HCT116 (cell line): Measurements from ENCODE around the gene P2RX7. TPM values are rescaled to one million over a fixed set of nuclear protein-coding genes. Genes with fewer than 3 reads are reported as not detected.
A peak's percentile ranks its signal among the peaks of the same experiment; 100 is the strongest.

Source experiments
- ATAC-seq: fragments of 200-7000 bp; cut with Tn5 transposase; 2 replicates; pipeline ENCODE4 v1.9.1; 2020; ENCODE audit warnings: mild to moderate bottlenecking, moderate library complexity
- BruUV-seq: library from RNA; stranded (reverse); fragments of 400-500 nt; replicated peaks from 2 replicates; lab custom pipeline; 2021; lab: Mats Ljungman, UMichigan
- CTCF ChIA-PET: fragments of 300-600 bp; sonication (Branson Sonifier 250); formaldehyde crosslinking; loops from one replicate; lab custom pipeline; 2021; ENCODE audit warnings: antibody characterized with exemption; lab: Charles Lee
- POLR2A ChIA-PET: fragments of 300-600, 350-600 bp; sonication (Branson Sonifier 250); formaldehyde crosslinking; loops from one replicate; lab custom pipeline; 2021; ENCODE audit warnings: antibody characterized with exemption; lab: Charles Lee
- RAD21 ChIA-PET, 2 experiments: fragments of 300-600 bp; sonication (Branson Sonifier 250); formaldehyde crosslinking; loops; one replicate each; lab custom pipeline; 2023; ENCODE audit warnings: low total read pairs in 2 of 2; ENCODE audit not compliant: uncharacterized antibody in 2 of 2, unreplicated experiment in 2 of 2, low non-redundant PET in 1 of 2; lab: Charles Lee
- DNase-seq: peaks from one replicate; pipeline ENCODE4 v3.0.0-alpha.2; 2010; ENCODE audit warnings: low read depth, low spot score
- H2AFZ ChIP-seq: fragments of 200-600 bp; shearing (Covaris generic), sonication (generic); 2 replicates; pipeline ENCODE4 v1.6.1; 2017; ENCODE audit warnings: low read depth, mixed run types, mixed read lengths, antibody characterized with exemption, low read length; ENCODE audit not compliant: poor library complexity, severe bottlenecking
- H3K27ac ChIP-seq: 2 replicates; pipeline ENCODE4 v1.5.1; 2012; ENCODE audit warnings: low read depth, low read length
- H3K27me3 ChIP-seq: fragments of 200-600 bp; sonication (generic); 2 replicates; pipeline ENCODE4 v1.6.1; 2016; ENCODE audit warnings: mixed run types, low read length, mixed read lengths; ENCODE audit not compliant: insufficient read depth
- H3K36me3 ChIP-seq, 2 experiments: fragments of 200-500 bp in 1 of 2; fragments of 200-600 bp in 1 of 2; sonication (Bioruptor generic) in 1 of 2; sonication (generic) in 1 of 2; 2 replicates each; pipeline versions ENCODE4 v1.5.1 to v1.6.1; 2014 to 2016; ENCODE audit warnings: low read length in 2 of 2, inconsistent platforms in 1 of 2, mixed read lengths in 1 of 2, mixed run types in 1 of 2; ENCODE audit not compliant: insufficient read depth in 2 of 2, control insufficient read depth in 1 of 2
- H3K4me1 ChIP-seq, 2 experiments: fragments of 200-600 bp in 1 of 2; sonication (generic) in 1 of 2; 2 replicates each; pipeline versions ENCODE4 v1.5.1 to v1.6.1; 2012 to 2017; ENCODE audit warnings: low read length in 2 of 2, inconsistent platforms in 1 of 2, mild to moderate bottlenecking in 1 of 2, mixed read lengths in 1 of 2, mixed run types in 1 of 2, moderate library complexity in 1 of 2; ENCODE audit not compliant: insufficient read depth in 2 of 2, control insufficient read depth in 1 of 2
- H3K4me2 ChIP-seq: fragments of 200-600 bp; sonication (generic); 2 replicates; pipeline ENCODE4 v1.6.1; 2017; ENCODE audit warnings: mixed run types, low read length, mixed read lengths
- H3K4me3 ChIP-seq, 2 experiments: fragments of 200-600 bp in 1 of 2; sonication (generic) in 1 of 2; replicated peaks in 1 of 2; 2 replicates each; pipeline ENCODE4 v1.5.1; 2011 to 2016; ENCODE audit warnings: low read length in 2 of 2, control low read depth in 1 of 2, low read depth in 1 of 2, mild to moderate bottlenecking in 1 of 2, mixed read lengths in 1 of 2, mixed run types in 1 of 2
- H3K79me2 ChIP-seq: fragments of 200-600 bp; sonication (generic); 2 replicates; pipeline ENCODE4 v1.6.1; 2017; ENCODE audit warnings: mild to moderate bottlenecking, mixed run types, low read length, moderate library complexity, mixed read lengths; ENCODE audit not compliant: insufficient read depth
- H3K9ac ChIP-seq: fragments of 200-600 bp; sonication (generic); 2 replicates; pipeline ENCODE4 v1.6.1; 2016; ENCODE audit warnings: low read length, mixed read lengths
- H3K9me2 ChIP-seq: fragments of 200-600 bp; sonication (generic), shearing (Covaris generic); 2 replicates; pipeline ENCODE4 v1.6.1; 2017; ENCODE audit warnings: mixed run types, mild to moderate bottlenecking, moderate library complexity; ENCODE audit not compliant: insufficient read depth
- H3K9me3 ChIP-seq, 2 experiments: fragments of 200-500 bp in 1 of 2; fragments of 200-600 bp in 1 of 2; sonication (Bioruptor generic) in 1 of 2; sonication (generic) in 1 of 2; 2 replicates each; pipeline ENCODE4 v1.6.1; 2014 to 2017; ENCODE audit warnings: low read length in 2 of 2, mixed read lengths in 2 of 2, inconsistent platforms in 1 of 2, low read depth in 1 of 2, mild to moderate bottlenecking in 1 of 2, mixed run types in 1 of 2, moderate library complexity in 1 of 2; ENCODE audit not compliant: control insufficient read depth in 1 of 2, insufficient read depth in 1 of 2
- H4K20me1 ChIP-seq: fragments of 200-600 bp; sonication (generic), shearing (Covaris generic); 2 replicates; pipeline ENCODE4 v1.6.1; 2017; ENCODE audit warnings: mixed run types, mild to moderate bottlenecking, moderate library complexity; ENCODE audit not compliant: insufficient read depth
- CBX3 ChIP-seq: IDR thresholded peaks from 2 replicates; pipeline ENCODE4 v1.6.1; 2012; ENCODE audit warnings: low read depth
- CEBPB ChIP-seq: IDR thresholded peaks from 2 replicates; pipeline ENCODE4 v1.6.1; 2012; ENCODE audit warnings: low read depth
- EGR1 ChIP-seq: IDR thresholded peaks from 2 replicates; pipeline ENCODE4 v1.6.1; 2012; ENCODE audit warnings: low read depth
- EZH2 ChIP-seq: fragments of 200-600 bp; sonication (generic); IDR thresholded peaks from 2 replicates; pipeline ENCODE4 v1.6.1; 2017; ENCODE audit warnings: antibody characterized with exemption, mixed run types
- EZH2phosphoT487 ChIP-seq: fragments of 200-600 bp; IDR thresholded peaks from 2 replicates; pipeline ENCODE4 v1.6.1; 2018; ENCODE audit warnings: antibody characterized with exemption, borderline replicate concordance
- FOSL1 ChIP-seq: IDR thresholded peaks from 2 replicates; pipeline ENCODE4 v1.6.1; 2012; ENCODE audit warnings: low read depth
- JUND ChIP-seq: IDR thresholded peaks from 2 replicates; pipeline ENCODE4 v1.6.1; 2012
- POLR2A ChIP-seq: IDR thresholded peaks from 2 replicates; pipeline ENCODE4 v1.7.0; 2011; ENCODE audit warnings: borderline replicate concordance; ENCODE audit not compliant: insufficient read depth, insufficient read length; ENCODE audit errors: extremely low read depth
- POLR2AphosphoS5 ChIP-seq: IDR thresholded peaks from 2 replicates; pipeline ENCODE4 v1.6.1; 2011; ENCODE audit warnings: mild to moderate bottlenecking, low read depth, low read length, moderate library complexity
- SIN3A ChIP-seq: IDR thresholded peaks from 2 replicates; pipeline ENCODE4 v1.6.1; 2012; ENCODE audit warnings: low read depth
- SP1 ChIP-seq: IDR thresholded peaks from 2 replicates; pipeline ENCODE4 v1.6.1; 2012; ENCODE audit warnings: low read depth
- intact Hi-C: fragments of 100-400 bp; cut with micrococcal nuclease; formaldehyde crosslinking; loops from 2 replicates; pipeline ENCODE4 v1.10.0; 2022
- total RNA-seq: library from RNA; stranded (reverse); gene quantifications from one replicate; pipeline ENCODE4 v1.2.1, GENCODE V29; 2021; ENCODE audit not compliant: unreplicated experiment
- TF ChIP-seq, protein P1 (sequence below), 3 experiments: fragments of 200-600 bp in 1 of 3; sonication (generic) in 1 of 3; IDR thresholded peaks in 2 of 3; conservative IDR thresholded peaks in 1 of 3; 2 replicates each; pipeline ENCODE4 v1.5.1; 2012 to 2017; ENCODE audit warnings: low read depth in 2 of 3, low read length in 2 of 3, antibody characterized with exemption in 1 of 3, borderline replicate concordance in 1 of 3, control low read depth in 1 of 3, mild to moderate bottlenecking in 1 of 3, mixed read lengths in 1 of 3, mixed run types in 1 of 3, moderate library complexity in 1 of 3; ENCODE audit not compliant: insufficient read depth in 1 of 3
- TF ChIP-seq, protein P2 (sequence below): IDR thresholded peaks from 2 replicates; pipeline ENCODE4 v1.6.1; 2012
- TF ChIP-seq, protein P3 (sequence below): IDR thresholded peaks from 2 replicates; pipeline ENCODE4 v1.6.1; 2011; ENCODE audit warnings: mild to moderate bottlenecking, low read length, moderate library complexity; ENCODE audit not compliant: insufficient replicate concordance; ENCODE audit errors: extremely low read depth

P2RX7 gene
- total RNA-seq, 1 experiment from 2014 or later, result 1.5 TPM

DNA sequence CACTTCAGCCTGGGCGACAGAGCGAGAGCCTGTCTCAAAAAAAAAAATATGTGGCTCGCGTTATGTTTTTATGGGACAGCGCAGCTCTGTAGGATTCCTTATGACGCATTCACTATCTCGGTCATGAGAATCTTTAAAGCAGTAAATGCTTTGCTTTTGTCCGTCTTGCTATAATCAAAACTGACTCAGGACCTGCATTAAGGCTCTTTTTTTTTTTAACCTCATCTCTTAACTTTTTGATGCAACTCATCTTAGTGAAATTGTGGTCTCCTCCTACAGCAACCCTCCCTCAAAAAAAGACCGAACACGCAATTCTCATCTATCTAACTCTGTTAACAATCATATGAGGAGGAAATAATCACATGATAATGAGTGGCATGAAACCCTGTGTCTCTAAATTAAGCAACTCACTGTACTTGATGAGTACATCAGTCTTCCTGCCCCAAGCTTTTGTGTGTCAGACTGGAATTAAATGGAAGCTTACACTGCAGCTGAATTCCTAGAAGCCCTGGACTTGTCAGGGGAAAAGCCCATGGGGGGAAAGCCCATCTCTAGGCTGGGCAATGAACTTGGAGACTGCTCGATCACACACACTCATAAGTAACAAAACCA, 81.6 kb downstream of the P2RX7 start (continued):
- TF ChIP-seq, protein P1, sequence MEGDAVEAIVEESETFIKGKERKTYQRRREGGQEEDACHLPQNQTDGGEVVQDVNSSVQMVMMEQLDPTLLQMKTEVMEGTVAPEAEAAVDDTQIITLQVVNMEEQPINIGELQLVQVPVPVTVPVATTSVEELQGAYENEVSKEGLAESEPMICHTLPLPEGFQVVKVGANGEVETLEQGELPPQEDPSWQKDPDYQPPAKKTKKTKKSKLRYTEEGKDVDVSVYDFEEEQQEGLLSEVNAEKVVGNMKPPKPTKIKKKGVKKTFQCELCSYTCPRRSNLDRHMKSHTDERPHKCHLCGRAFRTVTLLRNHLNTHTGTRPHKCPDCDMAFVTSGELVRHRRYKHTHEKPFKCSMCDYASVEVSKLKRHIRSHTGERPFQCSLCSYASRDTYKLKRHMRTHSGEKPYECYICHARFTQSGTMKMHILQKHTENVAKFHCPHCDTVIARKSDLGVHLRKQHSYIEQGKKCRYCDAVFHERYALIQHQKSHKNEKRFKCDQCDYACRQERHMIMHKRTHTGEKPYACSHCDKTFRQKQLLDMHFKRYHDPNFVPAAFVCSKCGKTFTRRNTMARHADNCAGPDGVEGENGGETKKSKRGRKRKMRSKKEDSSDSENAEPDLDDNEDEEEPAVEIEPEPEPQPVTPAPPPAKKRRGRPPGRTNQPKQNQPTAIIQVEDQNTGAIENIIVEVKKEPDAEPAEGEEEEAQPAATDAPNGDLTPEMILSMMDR (IDR thresholded peaks at IDR 0.05 in 2 of 3, conservative IDR thresholded peaks at IDR 0.05 in 1 of 3; ENCODE audit: borderline replicate concordance in 1 of 3, insufficient read depth in 1 of 3, low read depth in 2 of 3, low read length in 2 of 3), result no peak
- no peak for TF ChIP-seq POLR2AphosphoS5
- TF ChIP-seq, protein P2, sequence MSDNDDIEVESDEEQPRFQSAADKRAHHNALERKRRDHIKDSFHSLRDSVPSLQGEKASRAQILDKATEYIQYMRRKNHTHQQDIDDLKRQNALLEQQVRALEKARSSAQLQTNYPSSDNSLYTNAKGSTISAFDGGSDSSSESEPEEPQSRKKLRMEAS, result no peak
- no peak for TF ChIP-seq EZH2phosphoT487
- no peak for TF ChIP-seq EGR1
- no peak for TF ChIP-seq POLR2A
- TF ChIP-seq CBX3, result no peak

DNA sequence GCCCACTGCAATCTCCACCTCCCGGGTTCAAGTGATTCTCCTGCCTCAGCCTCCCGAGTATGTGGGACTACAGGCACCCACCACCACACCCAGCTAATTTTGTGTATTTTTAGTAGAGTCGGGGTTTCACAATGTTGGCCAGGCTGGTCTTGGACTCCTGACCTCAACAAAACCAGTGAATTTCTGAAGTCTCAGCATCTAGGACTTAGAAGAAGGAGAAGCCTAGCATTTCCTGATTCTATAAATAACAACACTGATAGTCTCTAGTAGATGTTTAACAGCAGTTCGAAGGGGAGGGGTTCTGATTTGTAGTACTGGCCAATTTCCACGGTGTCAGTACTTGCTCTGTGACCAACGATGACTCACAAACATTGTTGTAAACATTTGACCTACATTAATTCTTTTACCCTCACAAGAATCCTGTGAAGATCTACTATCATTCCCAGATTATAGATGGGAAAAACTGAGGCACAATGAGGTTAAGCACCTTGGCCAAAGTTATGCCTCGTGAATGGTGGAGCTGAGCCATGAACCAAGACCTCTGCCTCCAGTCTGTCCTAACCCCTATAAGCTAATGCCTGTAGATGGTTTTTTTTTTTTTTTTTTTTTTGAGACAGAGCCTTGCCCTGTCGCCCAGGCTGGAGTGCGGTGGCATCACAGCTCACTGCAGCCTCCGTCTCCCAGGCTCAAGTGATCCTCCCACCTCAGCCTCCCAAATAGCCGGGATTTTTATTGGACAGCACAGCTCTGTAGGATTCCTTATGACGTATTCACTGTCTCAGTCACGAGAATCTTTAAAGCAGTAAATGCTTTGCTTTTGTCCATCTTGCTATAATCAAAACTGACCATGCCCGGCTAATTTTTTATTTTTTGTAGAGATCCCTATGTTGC, 82.4 kb downstream of the P2RX7 start:
- H2AFZ ChIP-seq, result no peak overlapping the region
- no peaks in the 10 kb centered on the region for H3K9me3 ChIP-seq
- peaks cover 25 to 52% of the 10 kb centered on the region in 2 experiments for H3K4me1 ChIP-seq
- peak overlapping the region; percentile 35 for H3K27ac ChIP-seq
- H3K79me2 ChIP-seq, result peaks cover 14% of the 10 kb centered on the region; the same call in 1 of the 2 replicates
- no peaks in the 10 kb centered on the region for H3K27me3 ChIP-seq
- H3K4me2 ChIP-seq, result peak overlapping the region; percentile 68
- intact Hi-C loops, result loop anchor here (5.0 kb wide), 1 partner anchor 83 kb away; the partner anchor contains the start of gene P2RX7
- H4K20me1 ChIP-seq, result no peaks in the 10 kb centered on the region
- ATAC-seq (peak; percentile 64), DNase-seq (peak; percentile 75)
- peak overlapping the region; percentile 34 for H3K9ac ChIP-seq
- RAD21 ChIA-PET, result no interaction called here
- no TSS peak for BruUV-seq
- CTCF ChIA-PET, result interaction anchor here (0.8 kb wide), 1 partner anchor 9 kb away, joined by 3 read pairs; no protein-coding TSS in a partner anchor
- no peaks in the 10 kb centered on the region for H3K36me3 ChIP-seq
- POLR2A ChIA-PET, result interaction anchor here (0.6 kb wide), 1 partner anchor 69 kb away, joined by 3 read pairs; no protein-coding TSS in a partner anchor
- TF ChIP-seq SP1, result peak; percentile 76
- peak; percentile 88 for TF ChIP-seq CBX3
- 0 out of 2 replicates have a peak, but pooled peaks have one; percentile 26 for TF ChIP-seq SIN3A
- TF ChIP-seq, protein P3, sequence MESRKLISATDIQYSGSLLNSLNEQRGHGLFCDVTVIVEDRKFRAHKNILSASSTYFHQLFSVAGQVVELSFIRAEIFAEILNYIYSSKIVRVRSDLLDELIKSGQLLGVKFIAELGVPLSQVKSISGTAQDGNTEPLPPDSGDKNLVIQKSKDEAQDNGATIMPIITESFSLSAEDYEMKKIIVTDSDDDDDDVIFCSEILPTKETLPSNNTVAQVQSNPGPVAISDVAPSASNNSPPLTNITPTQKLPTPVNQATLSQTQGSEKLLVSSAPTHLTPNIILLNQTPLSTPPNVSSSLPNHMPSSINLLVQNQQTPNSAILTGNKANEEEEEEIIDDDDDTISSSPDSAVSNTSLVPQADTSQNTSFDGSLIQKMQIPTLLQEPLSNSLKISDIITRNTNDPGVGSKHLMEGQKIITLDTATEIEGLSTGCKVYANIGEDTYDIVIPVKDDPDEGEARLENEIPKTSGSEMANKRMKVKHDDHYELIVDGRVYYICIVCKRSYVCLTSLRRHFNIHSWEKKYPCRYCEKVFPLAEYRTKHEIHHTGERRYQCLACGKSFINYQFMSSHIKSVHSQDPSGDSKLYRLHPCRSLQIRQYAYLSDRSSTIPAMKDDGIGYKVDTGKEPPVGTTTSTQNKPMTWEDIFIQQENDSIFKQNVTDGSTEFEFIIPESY, result no peak
- TF ChIP-seq EZH2, result no peak
- TF ChIP-seq JUND, result peak; percentile 71
- no peak for TF ChIP-seq EGR1
- TF ChIP-seq CEBPB, result peak; percentile 62; the same call in 1 of the 2 replicates
- TF ChIP-seq FOSL1, result peak; percentile 81
- H3K4me3 ChIP-seq, result peak overlapping the region; percentile 13 to 32; a peak in 2 of 4 replicates
- H3K9me2 ChIP-seq, result no peaks in the 10 kb centered on the region
